Heart left ventricle (tissue), 16 donors: Measurements from ENCODE around the gene RSPRY1. TPM values are rescaled to one million over a fixed set of nuclear protein-coding genes. Genes with fewer than 3 reads are reported as not detected.

Source experiments
- ATAC-seq, 4 donors: fragments of 200-7000 bp; cut with Tn5 transposase; one replicate each; pipeline ENCODE4 v1.9.1; 2020 to 2022; ENCODE audit warnings: moderate library complexity in 4 of 4, mild to moderate bottlenecking in 3 of 4, moderate number of reproducible peaks in 1 of 4
- DNase-seq, 5 donors: peaks; one replicate each; pipeline ENCODE4 v3.0.0-alpha.2; 2020
- H3K27ac ChIP-seq, 12 donors: fragments of 200-600 bp; sonication (generic) in 4 of 12; one replicate each; pipeline versions ENCODE4 v1.5.0 to v1.8.0; 2016 to 2022; ENCODE audit warnings: mild to moderate bottlenecking in 2 of 12
- H3K27me3 ChIP-seq, 9 donors: fragments of 200-600 bp; sonication (generic) in 2 of 9; one replicate each; pipeline versions ENCODE4 v1.5.1 to v1.8.0; 2016 to 2022; ENCODE audit warnings: mild to moderate bottlenecking in 3 of 9
- H3K36me3 ChIP-seq, 9 donors: fragments of 200-600 bp; sonication (generic) in 2 of 9; one replicate each; pipeline versions ENCODE4 v1.5.0 to v1.8.0; 2018 to 2022; ENCODE audit warnings: mild to moderate bottlenecking in 2 of 9
- H3K4me1 ChIP-seq, 12 donors: fragments of 200-600 bp; sonication (generic) in 4 of 12; one replicate each; pipeline versions ENCODE4 v1.5.0 to v1.8.0; 2016 to 2022; ENCODE audit warnings: mild to moderate bottlenecking in 3 of 12
- H3K4me3 ChIP-seq, 12 donors: fragments of 200-600 bp; sonication (generic) in 4 of 12; one replicate each; pipeline versions ENCODE4 v1.5.0 to v1.8.0; 2017 to 2022; ENCODE audit warnings: mild to moderate bottlenecking in 9 of 12, moderate library complexity in 4 of 12
- H3K9me3 ChIP-seq, 12 donors: fragments of 200-600 bp; sonication (generic) in 4 of 12; one replicate each; pipeline versions ENCODE4 v1.5.0 to v1.8.0; 2016 to 2022; ENCODE audit warnings: mild to moderate bottlenecking in 1 of 12
- POLR2A ChIP-seq, 2 donors: fragments of 450-650 bp; IDR thresholded peaks; one replicate each; pipeline ENCODE4 v1.6.1; 2017; ENCODE audit warnings: antibody characterized with exemption in 2 of 2, mild to moderate bottlenecking in 2 of 2, moderate library complexity in 2 of 2
- WGBS, 4 donors: extraction: QIAGEN DNeasy Blood & Tissue Kit in 2 of 4; methylation state at CpG; one replicate each; pipeline versions ENCODE4 v1.1.5 to v1.1.7; 2013 to 2018; 5-methylcytosine and 5-hydroxymethylcytosine counted together
- intact Hi-C, 10 donors: fragments of 100-400 bp; cut with DNase I; formaldehyde crosslinking; loops; one replicate each; pipeline versions ENCODE4 v1.11.1 to v1.14.2; 2022
- polyA plus RNA-seq, 2 donors: library from polyadenylated mRNA; stranded (reverse); fragments of 200-250 nt; gene quantifications; one replicate each; pipeline ENCODE4 v1.2.3, GENCODE V29; 2013
- total RNA-seq, 9 donors: library from RNA; depleted of rRNA in 2 of 9; stranded (reverse); fragments of >200 nt in 2 of 9; fragmentation: NEBNext Ultra II Directional in 3 of 9; extraction: Animal tissue kit (Norgen Biotek cat#: 25700) in 3 of 9; gene quantifications; one replicate each; pipeline versions ENCODE4 v1.1.0 to v1.2.4, GENCODE V29; 2016 to 2023
- TF ChIP-seq, protein P1 (sequence below), 12 donors: fragments of 200-600 bp; sonication (generic) in 4 of 12; IDR thresholded peaks; one replicate each; pipeline versions ENCODE4 v1.5.0 to v1.8.0; 2018 to 2022; ENCODE audit warnings: antibody characterized with exemption in 12 of 12, mild to moderate bottlenecking in 5 of 12
- donor health status: ischemic (EF 13 %, LVEDD 7.1; RV severe dilation, severe dysfunction).
- donor health status: healthy with polysubstance abuse.
- donor health status: DM: no; HTN: yes; CAD: no.
- donor health status: DM: no; HTN: no; CAD: no.
- donor health status: ischemic (EF 25% LVEDD 6.9; RV normal size, moderate dysfunction).
- donor health status: ischemic (EF 25% LVEDD 5.7; RV mildly dilated, moderate dysfunction).
- donor health status: healthy.
- donor health status: DM: yes; HTN: yes; CAD: no.
- donor health status: ischemic (EF 35%, LVEDD 5.7; RV mildly dilated, moderate dysfunction).
- donor health status: nonischemic (EF 11% LVEDD 7.7; RV severe dilation, severe dysfunction).
- donor health status: DM: yes; HTN: yes; CAD: no.
- donor health status: PGD.
- donor health status: ischemic (EF 29% LVEDD 5.4; RV normal size, mild dysfunction).
- donor health status: nonischemic (EF 23%, LVEDD 6.1; RV moderate dilation, normal function).

The RSPRY1 gene
- total and polyA plus RNA-seq, 11 donors, result 5.4 to 22.9 (median 17.1) TPM

DNA sequence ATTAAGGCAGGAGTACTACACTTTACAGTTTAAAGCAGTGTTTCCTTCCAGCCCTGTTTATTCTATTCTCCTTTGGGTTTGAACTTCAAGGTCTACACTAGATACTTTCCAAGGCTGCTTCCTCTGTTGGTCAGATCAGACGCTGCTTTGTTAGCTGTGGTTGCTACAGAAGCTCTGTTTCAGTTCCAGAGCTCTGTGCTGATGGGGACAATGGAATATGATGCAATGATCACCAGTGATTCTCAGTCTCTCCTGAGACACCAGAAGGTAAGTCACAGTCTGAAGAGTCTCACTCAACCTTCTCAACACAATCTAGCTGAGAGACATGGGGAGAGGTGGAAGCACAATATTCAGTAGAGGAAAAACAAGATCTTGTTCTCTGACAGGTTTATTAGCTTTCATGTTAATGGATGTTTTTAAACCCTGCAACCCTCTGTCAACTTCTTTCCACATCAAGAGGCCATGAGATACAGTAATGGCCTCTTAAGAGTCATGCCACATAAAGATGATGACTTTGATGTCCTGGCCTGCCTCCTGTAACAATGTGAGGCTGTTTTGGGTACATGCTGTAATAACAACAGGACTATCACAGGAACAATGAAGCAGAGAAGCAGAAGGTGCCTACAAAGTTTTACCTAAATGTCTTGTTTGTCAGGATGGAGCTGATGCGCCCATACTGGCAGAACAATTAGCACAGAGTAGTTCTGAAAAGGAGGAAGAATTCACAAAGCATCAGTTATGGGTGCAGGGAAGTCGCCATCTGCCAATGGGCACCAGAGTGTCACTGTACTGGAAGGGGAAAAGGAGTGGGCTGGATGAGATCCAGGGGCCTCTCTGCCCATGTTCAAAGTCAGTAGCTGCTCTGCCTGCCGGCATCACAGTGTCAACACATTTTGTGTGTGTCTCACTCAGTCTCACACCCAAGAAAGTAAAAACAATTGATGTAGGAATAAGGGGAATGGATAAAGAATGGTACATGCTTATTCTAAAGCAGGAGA is 33.7 kb upstream of the RSPRY1 start:
- TF ChIP-seq, protein P1, sequence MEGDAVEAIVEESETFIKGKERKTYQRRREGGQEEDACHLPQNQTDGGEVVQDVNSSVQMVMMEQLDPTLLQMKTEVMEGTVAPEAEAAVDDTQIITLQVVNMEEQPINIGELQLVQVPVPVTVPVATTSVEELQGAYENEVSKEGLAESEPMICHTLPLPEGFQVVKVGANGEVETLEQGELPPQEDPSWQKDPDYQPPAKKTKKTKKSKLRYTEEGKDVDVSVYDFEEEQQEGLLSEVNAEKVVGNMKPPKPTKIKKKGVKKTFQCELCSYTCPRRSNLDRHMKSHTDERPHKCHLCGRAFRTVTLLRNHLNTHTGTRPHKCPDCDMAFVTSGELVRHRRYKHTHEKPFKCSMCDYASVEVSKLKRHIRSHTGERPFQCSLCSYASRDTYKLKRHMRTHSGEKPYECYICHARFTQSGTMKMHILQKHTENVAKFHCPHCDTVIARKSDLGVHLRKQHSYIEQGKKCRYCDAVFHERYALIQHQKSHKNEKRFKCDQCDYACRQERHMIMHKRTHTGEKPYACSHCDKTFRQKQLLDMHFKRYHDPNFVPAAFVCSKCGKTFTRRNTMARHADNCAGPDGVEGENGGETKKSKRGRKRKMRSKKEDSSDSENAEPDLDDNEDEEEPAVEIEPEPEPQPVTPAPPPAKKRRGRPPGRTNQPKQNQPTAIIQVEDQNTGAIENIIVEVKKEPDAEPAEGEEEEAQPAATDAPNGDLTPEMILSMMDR (IDR thresholded peaks at IDR 0.05), result no peak
- TF ChIP-seq POLR2A (IDR thresholded peaks at IDR 0.05), result no peak
- peaks cover 0 to 40% (median 21%) of the 10 kb centered on the region in 12 donors for H3K4me1 ChIP-seq
- intact Hi-C loops, result loop anchor here in 1 of 10 donors (10.0 kb wide), 1 partner anchor 208 kb away; no protein-coding TSS in a partner anchor
- H3K4me3 ChIP-seq, result no peak overlapping the region
- ATAC-seq (no peak), DNase-seq (no peak)
- WGBS, 4 donors, result 79 to 88% (median 82%) methylated on average over 4 of the region's 4 CpGs
- H3K27ac ChIP-seq, result no peak overlapping the region
- no peaks in the 10 kb centered on the region for H3K9me3 ChIP-seq
- no peaks in the 10 kb centered on the region for H3K27me3 ChIP-seq
- peaks cover 0 to 72% (median 56%) of the 10 kb centered on the region in 9 donors for H3K36me3 ChIP-seq

DNA sequence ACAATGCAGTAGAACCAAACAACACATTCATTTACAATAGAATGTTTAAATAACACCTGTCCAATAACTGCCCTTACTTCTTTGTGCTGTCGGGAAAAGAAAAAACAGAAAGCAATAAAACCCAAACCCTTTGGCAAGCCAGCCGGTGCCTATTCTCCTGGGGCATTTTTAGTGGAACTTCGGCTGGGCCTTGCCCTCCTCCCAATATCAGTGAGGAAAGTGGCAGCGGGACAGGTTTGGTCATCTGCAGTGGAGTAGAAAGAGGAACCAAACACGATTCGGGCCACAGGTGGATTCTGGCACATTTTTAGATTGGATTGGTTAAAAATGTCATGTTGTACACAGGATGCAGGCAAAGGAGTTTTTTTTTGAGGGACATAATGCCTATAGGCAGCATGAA is 32.3 kb upstream of the RSPRY1 start:
- no peaks in the 10 kb centered on the region for H3K9me3 ChIP-seq
- no peaks in the 10 kb centered on the region for H3K27me3 ChIP-seq
- peaks cover 0 to 27% (median 12%) of the 10 kb centered on the region in 12 donors for H3K4me1 ChIP-seq
- no peak overlapping the region for H3K4me3 ChIP-seq
- no peak overlapping the region for H3K27ac ChIP-seq
- TF ChIP-seq, protein P1 (IDR thresholded peaks at IDR 0.05), result no peak
- no peak for TF ChIP-seq POLR2A (IDR thresholded peaks at IDR 0.05)
- DNase-seq, result no peak
- intact Hi-C loops, result loop anchor here in 1 of 10 donors (10.0 kb wide), 1 partner anchor 209 kb away; no protein-coding TSS in a partner anchor
- peaks cover 0 to 80% (median 69%) of the 10 kb centered on the region in 9 donors for H3K36me3 ChIP-seq
- WGBS, 4 donors, result 87 to 90% (median 89%) methylated on average over 6 of the region's 6 CpGs
- ATAC-seq, result no peak

DNA sequence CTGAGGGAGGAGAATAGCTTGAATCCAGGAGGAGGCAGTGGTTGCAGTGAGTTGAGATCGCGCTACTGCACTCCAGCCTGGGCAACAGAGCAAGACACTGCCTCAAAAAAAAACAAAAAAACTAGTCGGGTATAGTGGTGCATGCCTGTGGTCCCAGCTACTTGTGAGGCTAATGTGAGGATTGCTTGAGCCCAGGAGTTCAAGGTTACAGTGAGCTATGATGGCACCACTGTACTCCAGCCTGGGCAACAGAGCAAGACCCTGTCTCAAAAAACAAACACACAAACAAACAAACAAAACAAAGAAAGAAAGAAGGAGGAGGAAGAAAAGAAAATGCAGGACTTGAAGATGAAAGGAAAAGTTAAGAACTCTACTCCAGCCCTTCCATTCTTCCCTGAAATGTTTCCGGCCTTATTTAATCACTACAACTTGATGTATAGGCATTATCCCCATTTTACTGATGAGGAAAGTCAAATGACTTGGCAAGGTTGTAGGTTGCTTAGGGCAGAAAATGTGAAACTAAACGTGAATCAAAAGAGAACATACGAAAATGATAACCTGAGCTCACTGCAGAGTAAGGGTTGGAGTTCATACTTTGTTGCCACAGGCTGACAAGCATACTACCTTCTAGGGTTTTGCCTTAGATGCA is 30.3 kb upstream of the RSPRY1 start:
- WGBS, 4 donors, result 88 to 91% (median 90%) methylated on average over 6 of the region's 6 CpGs

More for the DNA sequence above, 30.3 kb upstream of the RSPRY1 start:
- intact Hi-C loops, result loop anchor here in 2 of 10 donors (5.0 to 10.0 kb wide), 2 partner anchors 49 to 211 kb away; no protein-coding TSS in a partner anchor
- DNase-seq (no peak), ATAC-seq (no peak)
- Histone ChIP-seq H3K27me3 (no peaks in the 10 kb centered on the region), H3K9me3 (no peaks in the 10 kb centered on the region), H3K4me3 (no peak overlapping the region), H3K4me1 (peaks cover 0 to 21% (median 0%) of the 10 kb centered on the region in 12 donors), H3K27ac (no peak overlapping the region), H3K36me3 (peaks cover 0 to 88% (median 77%) of the 10 kb centered on the region in 9 donors)
- TF ChIP-seq, protein P1 (IDR thresholded peaks at IDR 0.05), result no peak
- TF ChIP-seq POLR2A (IDR thresholded peaks at IDR 0.05), result no peak
